K562 (cell line): ENCODE results near the gene FRRS1L. TPM values are rescaled to one million over a fixed set of nuclear protein-coding genes. Genes with fewer than 3 reads are reported as not detected.

Experiments
- ARID3B ChIP-seq: fragments of 250-450 bp; sonication (Bioruptor Pico); IDR thresholded peaks from 2 replicates; pipeline ENCODE4 v1.4.0; 2020; ENCODE audit warnings: borderline replicate concordance
- BRF1 ChIP-seq: IDR thresholded peaks from 3 replicates; pipeline ENCODE4 v1.6.1; 2011; ENCODE audit warnings: borderline replicate concordance, mild to moderate bottlenecking; ENCODE audit not compliant: insufficient read length; ENCODE audit errors: extremely low read depth
- CBX2 ChIP-seq: fragments of 200-600 bp; sonication (generic); IDR thresholded peaks from one replicate; pipeline ENCODE4 v1.6.1; 2012; ENCODE audit warnings: mild to moderate bottlenecking, low read length, inconsistent platforms; ENCODE audit not compliant: insufficient read depth, poor library complexity, severe bottlenecking
- CLOCK ChIP-seq: fragments of 250-450 bp; sonication (Bioruptor Pico); IDR thresholded peaks from 2 replicates; pipeline ENCODE4 v1.4.0; 2020; ENCODE audit warnings: mild to moderate bottlenecking, moderate library complexity, borderline replicate concordance
- CREB1 ChIP-seq, 2 experiments: sonication (generic) in 1 of 2; formaldehyde crosslinking in 1 of 2; IDR thresholded peaks; 2 replicates each; pipeline versions ENCODE4 v1.6.1 to v1.8.0; 2012 to 2022; ENCODE audit warnings: inconsistent platforms in 1 of 2, mild to moderate bottlenecking in 1 of 2, missing genetic modification reagents in 1 of 2, moderate library complexity in 1 of 2
- CREBBP ChIP-seq: IDR thresholded peaks from one replicate; pipeline ENCODE4 v1.6.1; 2012; ENCODE audit warnings: low read depth, mild to moderate bottlenecking, control low read depth, inconsistent platforms, low read length
- ESRRA ChIP-seq: fragments of 450-650 bp; IDR thresholded peaks from 2 replicates; pipeline ENCODE4 v1.6.1; 2014; ENCODE audit warnings: low read depth, mild to moderate bottlenecking, moderate library complexity, borderline replicate concordance
- FOSL1 ChIP-seq: fragments of 200-800 bp; sonication (Bioruptor generic); conservative IDR thresholded peaks from 2 replicates; pipeline ENCODE4 v1.6.1; 2016; ENCODE audit warnings: missing genetic modification characterization, missing compliant biosample characterization
- HEY1 ChIP-seq: fragments of 250-450 bp; sonication (Bioruptor Pico); IDR thresholded peaks from 2 replicates; pipeline ENCODE4 v1.5.0; 2020; ENCODE audit warnings: mild to moderate bottlenecking, moderate library complexity, borderline replicate concordance
- HOXB6 ChIP-seq: fragments of 250-450 bp; sonication (Bioruptor Pico); IDR thresholded peaks from 2 replicates; pipeline ENCODE4 v1.5.1; 2022; ENCODE audit warnings: mild to moderate bottlenecking, borderline replicate concordance
- KLF6 ChIP-seq: fragments of 250-450 bp; sonication (Bioruptor Pico); IDR thresholded peaks from 2 replicates; pipeline ENCODE4 v1.4.0; 2020; ENCODE audit warnings: mild to moderate bottlenecking, moderate library complexity, borderline replicate concordance
- NFIC ChIP-seq: fragments of 450-650 bp; IDR thresholded peaks from 2 replicates; pipeline ENCODE4 v1.6.1; 2017; ENCODE audit warnings: mild to moderate bottlenecking, inconsistent platforms
- SNAPC5 ChIP-seq: fragments of 250-450 bp; sonication (Bioruptor Pico); IDR thresholded peaks from 2 replicates; pipeline ENCODE4 v1.8.0; 2021; ENCODE audit warnings: moderate library complexity, mild to moderate bottlenecking, inconsistent platforms
- TGIF2 ChIP-seq: sonication (generic); formaldehyde crosslinking; IDR thresholded peaks from 2 replicates; pipeline ENCODE4 v1.8.1; 2022; ENCODE audit warnings: mild to moderate bottlenecking, missing genetic modification reagents, moderate library complexity
- ZBTB9 ChIP-seq: fragments of 450-650 bp; formaldehyde crosslinking; IDR thresholded peaks from 2 replicates; pipeline ENCODE4 v1.4.0; 2020; ENCODE audit warnings: mild to moderate bottlenecking, moderate library complexity
- ZFPM2 ChIP-seq: fragments of 250-450 bp; sonication (Bioruptor Pico); IDR thresholded peaks from 2 replicates; pipeline ENCODE4 v1.5.1; 2022; ENCODE audit warnings: mild to moderate bottlenecking
- ZFX ChIP-seq: sonication (generic); formaldehyde crosslinking; IDR thresholded peaks from 2 replicates; pipeline ENCODE4 v1.8.0; 2022; ENCODE audit warnings: mild to moderate bottlenecking, missing genetic modification reagents, moderate library complexity
- polyA plus RNA-seq, 8 experiments: library from polyadenylated mRNA; depleted of rRNA in 4 of 8; stranded (reverse) in 5 of 8; unstranded in 3 of 8; fragments of >200 nt; fragmentation: Nextera tagmentation in 2 of 8; fragmentation: Illumina TruSeq in 1 of 8; extraction: Ambion mirVana in 2 of 8; extraction: Trizol in 1 of 8; gene quantifications; 2 replicates each; pipeline versions ENCODE4 v1.2.1 to v1.2.3, GENCODE V29; 2011 to 2014; ENCODE audit warnings: inconsistent platforms in 1 of 8, missing spikeins in 1 of 8
- total RNA-seq, 7 experiments: library from RNA; depleted of rRNA in 6 of 7; stranded (reverse); fragments of >200 nt in 6 of 7; fragmentation: Illumina TruSeq in 2 of 7; extraction: Trizol in 2 of 7; gene quantifications; 2 replicates each; pipeline versions ENCODE4 v1.2.1 to v1.2.3, GENCODE V29; 2011 to 2021; ENCODE audit warnings: low replicate concordance in 1 of 7

Gene FRRS1L
- total and polyA plus RNA-seq, 9 of the 15 experiments (the other 6 are each of a cell fraction or from before 2014, with no cell fraction given) = under 0.01 to 0.04 (median 0.03) TPM; not detected in 5

GRCh38 chr9:109117856-109118807, 48.9 kb downstream of the FRRS1L start (continued):
- no peak for TF ChIP-seq KLF6 (CRISPR knock-in tag)
- no peak for TF ChIP-seq ZBTB9
- no peak for TF ChIP-seq CBX2
- TF ChIP-seq BRF1 = no peak
- 0 out of 2 replicates have a peak, but pooled peaks have one; percentile 26 for TF ChIP-seq HEY1 (CRISPR knock-in tag)
- no peak for TF ChIP-seq SNAPC5 (CRISPR knock-in tag)
- TF ChIP-seq CLOCK (CRISPR knock-in tag) = no peak
- no peak for TF ChIP-seq CREBBP
- no peak for TF ChIP-seq TGIF2 (CRISPR knock-in tag)
- peak; percentile 97 for TF ChIP-seq FOSL1
- no peak for TF ChIP-seq ARID3B (CRISPR knock-in tag)
- TF ChIP-seq ZFX (CRISPR knock-in tag) = no peak
- TF ChIP-seq ESRRA = no peak
- no peak; the same call in 1 of the 2 replicates for TF ChIP-seq CREB1 (IDR thresholded peaks at IDR 0.05)
- TF ChIP-seq CREB1 (CRISPR knock-in tag; IDR thresholded peaks at IDR 0.05) = no peak
- TF ChIP-seq NFIC = peak; percentile 45
- TF ChIP-seq HOXB6 (CRISPR knock-in tag) = no peak
- no peak for TF ChIP-seq ZFPM2 (CRISPR knock-in tag)
